Colonic mucosa (tissue), 4 donors: ENCODE data around the gene PSMF1. TPM values are rescaled to one million over a fixed set of nuclear protein-coding genes. Genes with fewer than 3 reads are reported as not detected.

Source experiments
- DNase-seq: peaks from one replicate; pipeline ENCODE4 v3.0.0-alpha.2; 2020
- H3K27ac ChIP-seq: fragments of 200-600 bp; one replicate; pipeline ENCODE4 v1.8.0; 2021
- H3K27me3 ChIP-seq: fragments of 200-600 bp; one replicate; pipeline ENCODE4 v1.8.0; 2021
- H3K36me3 ChIP-seq: fragments of 200-600 bp; one replicate; pipeline ENCODE4 v1.8.0; 2021
- H3K4me1 ChIP-seq: fragments of 200-600 bp; one replicate; pipeline ENCODE4 v1.8.0; 2021; ENCODE audit warnings: mild to moderate bottlenecking
- H3K4me3 ChIP-seq: fragments of 200-600 bp; one replicate; pipeline ENCODE4 v1.8.0; 2021
- H3K9ac ChIP-seq, 2 donors: one replicate each; pipeline ENCODE4 v1.7.0; 2013; ENCODE audit warnings: control low read depth in 2 of 2, low read depth in 2 of 2, low read length in 2 of 2
- H3K9me3 ChIP-seq: fragments of 200-600 bp; one replicate; pipeline ENCODE4 v1.8.0; 2021
- intact Hi-C: fragments of 100-400 bp; cut with DNase I; formaldehyde crosslinking; loops from one replicate; pipeline ENCODE4 v1.14.1; 2022
- total RNA-seq, 2 donors: library from RNA; stranded (reverse); fragmentation: NEBNext Ultra II Directional in 1 of 2; extraction: Animal tissue kit (Norgen Biotek cat#: 25700) in 1 of 2; gene quantifications; one replicate each; pipeline ENCODE4 v1.2.1, GENCODE V29; 2021
- TF ChIP-seq, protein P1 (sequence below): fragments of 200-600 bp; IDR thresholded peaks from one replicate; pipeline ENCODE4 v1.8.0; 2022; ENCODE audit warnings: antibody characterized with exemption, mild to moderate bottlenecking
- donor health status: healthy.
- donor health status: DM: no; HTN: no; CAD: no.
- donor health status: DM: no; HTN: no; CAD: no.

The PSMF1 gene
- total RNA-seq, 2 donors from 2014 or later, result 138 to 163 TPM

DNA sequence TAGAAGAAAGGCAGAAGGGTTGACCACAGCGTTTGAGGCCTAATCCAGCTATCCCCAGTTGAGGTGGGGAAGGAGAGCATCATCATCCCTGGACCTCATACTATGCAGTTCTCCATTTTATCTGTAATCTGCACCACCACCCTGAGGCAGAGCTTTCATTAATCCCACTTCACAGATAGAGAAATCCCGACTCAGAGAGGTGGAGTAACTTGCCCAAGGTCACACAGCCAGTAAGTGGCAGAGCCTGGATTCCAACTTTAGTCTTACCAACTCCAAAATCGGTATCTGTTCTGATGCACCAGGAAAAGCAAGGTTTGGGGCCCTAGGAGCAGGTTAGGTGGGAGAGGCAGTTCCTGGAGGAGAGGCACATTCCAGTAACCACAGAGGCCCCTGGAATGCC is 59.7 kb downstream of the PSMF1 start:
- no peak for DNase-seq
- Histone ChIP-seq H3K9me3 (no peaks in the 10 kb centered on the region), H3K27me3 (no peaks in the 10 kb centered on the region), H3K4me3 (no peak overlapping the region), H3K9ac (no peak overlapping the region), H3K27ac (no peak overlapping the region), H3K36me3 (no peaks in the 10 kb centered on the region), H3K4me1 (no peaks in the 10 kb centered on the region)
- intact Hi-C loops, result no loop called here
- TF ChIP-seq, protein P1, sequence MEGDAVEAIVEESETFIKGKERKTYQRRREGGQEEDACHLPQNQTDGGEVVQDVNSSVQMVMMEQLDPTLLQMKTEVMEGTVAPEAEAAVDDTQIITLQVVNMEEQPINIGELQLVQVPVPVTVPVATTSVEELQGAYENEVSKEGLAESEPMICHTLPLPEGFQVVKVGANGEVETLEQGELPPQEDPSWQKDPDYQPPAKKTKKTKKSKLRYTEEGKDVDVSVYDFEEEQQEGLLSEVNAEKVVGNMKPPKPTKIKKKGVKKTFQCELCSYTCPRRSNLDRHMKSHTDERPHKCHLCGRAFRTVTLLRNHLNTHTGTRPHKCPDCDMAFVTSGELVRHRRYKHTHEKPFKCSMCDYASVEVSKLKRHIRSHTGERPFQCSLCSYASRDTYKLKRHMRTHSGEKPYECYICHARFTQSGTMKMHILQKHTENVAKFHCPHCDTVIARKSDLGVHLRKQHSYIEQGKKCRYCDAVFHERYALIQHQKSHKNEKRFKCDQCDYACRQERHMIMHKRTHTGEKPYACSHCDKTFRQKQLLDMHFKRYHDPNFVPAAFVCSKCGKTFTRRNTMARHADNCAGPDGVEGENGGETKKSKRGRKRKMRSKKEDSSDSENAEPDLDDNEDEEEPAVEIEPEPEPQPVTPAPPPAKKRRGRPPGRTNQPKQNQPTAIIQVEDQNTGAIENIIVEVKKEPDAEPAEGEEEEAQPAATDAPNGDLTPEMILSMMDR, result no peak

DNA sequence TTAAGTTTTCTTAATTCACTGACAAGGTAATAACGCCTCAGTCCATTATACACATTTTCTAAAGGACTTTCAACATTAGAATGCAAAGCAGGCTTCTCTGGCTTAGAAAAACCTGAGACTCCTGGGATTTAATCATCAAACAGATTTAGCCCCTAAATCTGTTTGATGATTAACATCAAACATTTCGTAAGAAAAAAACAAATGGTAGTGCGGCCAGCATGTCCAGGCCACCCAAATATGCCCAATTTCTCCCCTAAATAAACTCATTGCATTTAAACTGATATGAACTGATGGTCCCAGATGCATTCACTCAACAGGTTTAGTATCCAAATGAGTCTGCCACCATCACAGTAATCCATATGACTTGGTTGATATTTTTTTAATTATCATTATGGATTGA is 60.2 kb downstream of the PSMF1 start:
- Histone ChIP-seq H3K9me3 (no peaks in the 10 kb centered on the region), H3K27ac (no peak overlapping the region), H3K27me3 (peaks cover 2% of the 10 kb centered on the region), H3K4me1 (no peaks in the 10 kb centered on the region), H3K36me3 (no peaks in the 10 kb centered on the region), H3K9ac (no peak overlapping the region), H3K4me3 (no peak overlapping the region)
- TF ChIP-seq, protein P1, result no peak
- DNase-seq, result no peak
- intact Hi-C loops, result no loop called here

DNA sequence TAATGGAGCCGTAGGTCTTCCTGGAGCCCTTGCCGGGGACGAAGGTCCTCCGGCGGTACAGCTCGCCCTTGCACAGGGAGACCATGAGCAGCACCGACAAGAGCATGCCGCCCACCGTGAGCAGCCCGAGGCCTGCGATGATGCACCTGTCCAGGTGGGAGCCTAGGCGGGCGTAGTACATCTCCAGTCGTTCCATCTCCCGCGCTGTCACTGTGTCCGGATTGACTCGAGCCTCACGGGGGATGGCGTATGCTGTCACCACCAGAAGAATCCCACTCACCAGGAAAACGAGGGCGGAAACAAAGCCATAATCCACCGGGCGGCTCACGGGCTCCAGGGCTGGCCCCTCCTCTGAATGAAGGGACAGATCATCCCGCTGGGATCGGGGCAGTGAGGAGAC is 62.5 kb downstream of the PSMF1 start:
- Histone ChIP-seq H3K9me3 (no peaks in the 10 kb centered on the region), H3K27ac (no peak overlapping the region), H3K36me3 (no peaks in the 10 kb centered on the region), H3K9ac (no peak overlapping the region), H3K4me1 (no peaks in the 10 kb centered on the region), H3K27me3 (peaks cover 14% of the 10 kb centered on the region), H3K4me3 (no peak overlapping the region)
- TF ChIP-seq, protein P1, result no peak
- DNase-seq, result no peak
- intact Hi-C loops, result loop anchor here (10.0 kb wide), 1 partner anchor 56 kb away; no protein-coding TSS in a partner anchor

DNA sequence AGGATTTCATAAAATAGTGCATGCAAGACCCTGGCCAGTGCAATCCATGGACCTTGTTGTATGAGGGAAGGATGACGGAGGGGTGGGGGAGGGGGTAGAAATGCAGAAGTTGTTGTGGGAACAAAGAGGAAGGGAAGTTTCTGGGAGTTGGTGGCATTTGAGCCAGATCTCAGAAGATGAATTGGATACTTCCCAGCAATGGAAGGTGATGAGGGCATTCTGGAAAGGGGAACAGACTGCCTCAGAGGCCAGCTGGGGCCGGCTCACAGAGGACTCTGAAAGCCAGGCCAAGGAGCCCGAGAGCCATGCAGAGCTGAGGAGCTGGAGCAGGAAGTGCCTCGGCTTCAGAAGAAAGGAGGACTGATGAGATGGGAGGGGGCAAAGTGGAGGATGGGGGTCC is 63.7 kb downstream of the PSMF1 start:
- intact Hi-C loops, result loop anchor here (10.0 kb wide), 1 partner anchor 57 kb away; no protein-coding TSS in a partner anchor

DNA sequence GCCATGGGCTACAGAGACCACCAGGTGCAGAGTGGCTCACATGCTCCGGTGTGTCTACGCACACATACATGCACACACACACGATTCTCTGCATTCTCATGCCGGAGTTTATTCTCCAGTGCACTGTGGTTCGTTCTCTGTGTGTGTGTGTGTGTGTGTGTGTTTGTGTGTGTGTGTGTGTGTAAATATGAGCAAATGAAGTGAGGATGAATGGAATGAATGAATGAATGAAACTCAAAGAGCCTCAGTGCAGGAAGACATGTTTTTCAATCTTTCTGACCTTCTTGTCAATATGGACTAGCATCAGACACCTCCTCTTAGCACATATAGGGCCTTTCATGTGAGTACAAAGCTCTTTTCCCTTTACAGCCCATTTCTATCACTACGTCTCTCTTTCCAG is 64.8 kb downstream of the PSMF1 start:
- intact Hi-C loops, result loop anchor here (10.0 kb wide), 1 partner anchor 58 kb away; no protein-coding TSS in a partner anchor
- DNase-seq, result no peak

More for the DNA sequence above, 63.7 kb downstream of the PSMF1 start:
- H3K4me3 ChIP-seq, result no peak overlapping the region
- no peak overlapping the region for H3K27ac ChIP-seq
- no peaks in the 10 kb centered on the region for H3K4me1 ChIP-seq
- peaks cover 14% of the 10 kb centered on the region for H3K27me3 ChIP-seq
- no peaks in the 10 kb centered on the region for H3K9me3 ChIP-seq
- TF ChIP-seq, protein P1, result no peak
- DNase-seq, result no peak
- no peak overlapping the region for H3K9ac ChIP-seq
- no peaks in the 10 kb centered on the region for H3K36me3 ChIP-seq

More for the DNA sequence above, 64.8 kb downstream of the PSMF1 start:
- H3K27me3 ChIP-seq, result peaks cover 14% of the 10 kb centered on the region
- H3K9ac ChIP-seq, result no peak overlapping the region
- H3K9me3 ChIP-seq, result no peaks in the 10 kb centered on the region
- no peak overlapping the region for H3K4me3 ChIP-seq
- H3K27ac ChIP-seq, result no peak overlapping the region
- TF ChIP-seq, protein P1, result no peak
- H3K36me3 ChIP-seq, result no peaks in the 10 kb centered on the region
- H3K4me1 ChIP-seq, result no peaks in the 10 kb centered on the region
